ENCODE measurements around the gene TANGO6.

DNA sequence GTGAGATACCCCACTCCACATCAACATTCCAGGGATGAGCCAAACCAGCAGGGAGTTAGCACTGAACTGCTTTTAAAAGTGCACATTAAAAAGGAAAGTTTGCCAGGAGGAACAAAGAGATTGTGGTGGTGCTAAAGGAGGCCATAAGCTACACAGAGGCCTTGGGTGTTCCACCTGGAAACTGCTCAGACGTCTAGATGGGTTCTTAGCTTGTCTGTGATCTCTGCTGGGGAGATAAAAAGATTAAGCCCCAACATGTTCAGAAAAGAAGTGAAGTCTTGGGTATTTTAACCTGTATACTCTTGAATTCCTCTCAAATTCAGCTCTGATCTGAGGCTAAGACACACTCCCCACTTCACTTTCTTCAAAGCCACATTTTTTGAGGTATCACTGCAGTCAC, 272.5 kb downstream of the TANGO6 start:
- TF ChIP-seq, protein P1, sequence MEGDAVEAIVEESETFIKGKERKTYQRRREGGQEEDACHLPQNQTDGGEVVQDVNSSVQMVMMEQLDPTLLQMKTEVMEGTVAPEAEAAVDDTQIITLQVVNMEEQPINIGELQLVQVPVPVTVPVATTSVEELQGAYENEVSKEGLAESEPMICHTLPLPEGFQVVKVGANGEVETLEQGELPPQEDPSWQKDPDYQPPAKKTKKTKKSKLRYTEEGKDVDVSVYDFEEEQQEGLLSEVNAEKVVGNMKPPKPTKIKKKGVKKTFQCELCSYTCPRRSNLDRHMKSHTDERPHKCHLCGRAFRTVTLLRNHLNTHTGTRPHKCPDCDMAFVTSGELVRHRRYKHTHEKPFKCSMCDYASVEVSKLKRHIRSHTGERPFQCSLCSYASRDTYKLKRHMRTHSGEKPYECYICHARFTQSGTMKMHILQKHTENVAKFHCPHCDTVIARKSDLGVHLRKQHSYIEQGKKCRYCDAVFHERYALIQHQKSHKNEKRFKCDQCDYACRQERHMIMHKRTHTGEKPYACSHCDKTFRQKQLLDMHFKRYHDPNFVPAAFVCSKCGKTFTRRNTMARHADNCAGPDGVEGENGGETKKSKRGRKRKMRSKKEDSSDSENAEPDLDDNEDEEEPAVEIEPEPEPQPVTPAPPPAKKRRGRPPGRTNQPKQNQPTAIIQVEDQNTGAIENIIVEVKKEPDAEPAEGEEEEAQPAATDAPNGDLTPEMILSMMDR (IDR thresholded peaks at IDR 0.05), result no peak
- TF ChIP-seq POLR2A (IDR thresholded peaks at IDR 0.05), result no peak
